K562 (cell line): ENCODE results near the gene RPL39L. TPM values are rescaled to one million over a fixed set of nuclear protein-coding genes. Genes with fewer than 3 reads are reported as not detected.

ENCODE experiments used
- ATAC-seq: fragments of 200-7000 bp; cut with Tn5 transposase; 3 replicates; pipeline ENCODE4 v1.9.1; 2020; ENCODE audit warnings: moderate library complexity
- BruUV-seq: library from RNA; stranded (reverse); fragments of 400-500 nt; replicated peaks from 2 replicates; lab custom pipeline; 2021; lab: Mats Ljungman, UMichigan
- CTCF ChIA-PET: fragments of 300-600 bp; formaldehyde crosslinking; extraction: SDS; loops from one replicate; lab custom pipeline; 2021; ENCODE audit warnings: low intra/inter-chr PET ratio; lab: Yijun Ruan, JAX
- POLR2A ChIA-PET: fragments of 300-600, 350-650 bp; sonication (Branson Sonifier 250); formaldehyde crosslinking; extraction: SDS; loops from one replicate; lab custom pipeline; 2021; ENCODE audit warnings: antibody characterized with exemption, inconsistent platforms; lab: Yijun Ruan, JAX
- DNase-seq, 4 experiments: peaks; one replicate each; pipeline versions ENCODE4 v3.0.0 to v3.0.0-alpha.2; 2011 to 2018; ENCODE audit warnings: low spot score in 3 of 4, mixed read lengths in 3 of 4; ENCODE audit errors: extremely low read depth in 1 of 4
- FAIRE-seq: peaks from 2 replicates; lab custom pipeline; 2011; peaks lifted over from hg19 to GRCh38; lab: Jason Lieb, UNC
- H2AFZ ChIP-seq: 2 replicates; pipeline ENCODE4 v1.6.0; 2011; ENCODE audit warnings: low read depth, low read length, control low read depth, inconsistent platforms
- H3K27ac ChIP-seq: fragments of 200-600 bp; 3 replicates; pipeline ENCODE4 v1.8.0; 2011; ENCODE audit warnings: low read depth, mild to moderate bottlenecking, control low read depth, inconsistent platforms, low read length, moderate library complexity, mixed read lengths; ENCODE audit errors: extremely low read depth
- H3K27me3 ChIP-seq, 2 experiments: fragments of 300-600 bp in 1 of 2; 2 replicates in 1 of 2; 3 replicates in 1 of 2; pipeline versions ENCODE4 v1.6.0 to v1.8.0; 2011; ENCODE audit warnings: inconsistent platforms in 2 of 2, low read length in 2 of 2, mild to moderate bottlenecking in 1 of 2, mixed read lengths in 1 of 2, moderate library complexity in 1 of 2; ENCODE audit not compliant: control insufficient read depth in 2 of 2, insufficient read depth in 2 of 2
- H3K36me3 ChIP-seq: fragments of 300-600 bp; 3 replicates; pipeline ENCODE4 v1.8.0; 2011; ENCODE audit warnings: mild to moderate bottlenecking, low read length, inconsistent platforms; ENCODE audit not compliant: control insufficient read depth, insufficient read depth
- H3K4me1 ChIP-seq, 2 experiments: fragments of 200-600 bp in 1 of 2; replicated peaks in 1 of 2; 2 replicates in 1 of 2; 3 replicates in 1 of 2; pipeline versions ENCODE4 v1.5.1 to v1.8.0; 2011; ENCODE audit warnings: inconsistent platforms in 2 of 2, low read length in 2 of 2, mild to moderate bottlenecking in 1 of 2, mixed read lengths in 1 of 2, moderate library complexity in 1 of 2; ENCODE audit not compliant: control insufficient read depth in 2 of 2, insufficient read depth in 2 of 2
- H3K4me2 ChIP-seq: 2 replicates; pipeline ENCODE4 v1.6.1; 2011; ENCODE audit warnings: low read length, control low read depth, inconsistent platforms, mixed read lengths; ENCODE audit not compliant: insufficient read depth
- H3K4me3 ChIP-seq: fragments of 200-600 bp; sonication (generic), shearing (Covaris generic); 2 replicates; pipeline ENCODE4 v1.5.1; 2016; ENCODE audit warnings: control low read depth, inconsistent platforms
- H3K79me2 ChIP-seq: fragments of 200-600 bp; 3 replicates; pipeline ENCODE4 v1.8.0; 2011; ENCODE audit warnings: low read length, inconsistent platforms; ENCODE audit not compliant: control insufficient read depth, insufficient read depth
- H3K9ac ChIP-seq, 2 experiments: 2 replicates each; pipeline versions ENCODE4 v1.6.0 to v1.6.1; 2011; ENCODE audit warnings: low read depth in 2 of 2, low read length in 2 of 2, control low read depth in 1 of 2, inconsistent platforms in 1 of 2, mild to moderate bottlenecking in 1 of 2, mixed read lengths in 1 of 2; ENCODE audit not compliant: insufficient read depth in 1 of 2
- H3K9me1 ChIP-seq: one replicate; pipeline ENCODE4 v1.6.0; 2011; ENCODE audit warnings: inconsistent platforms, mild to moderate bottlenecking, low read length, moderate library complexity; ENCODE audit not compliant: control insufficient read depth, insufficient read depth
- H3K9me3 ChIP-seq: replicated peaks from 2 replicates; pipeline ENCODE4 v1.5.1; 2011; ENCODE audit warnings: low read depth, low read length, inconsistent platforms; ENCODE audit not compliant: control insufficient read depth, insufficient read depth
- H4K20me1 ChIP-seq: replicated peaks from 2 replicates; pipeline ENCODE4 v1.6.1; 2011; ENCODE audit warnings: low read length, inconsistent platforms, mixed read lengths; ENCODE audit not compliant: control insufficient read depth, insufficient read depth
- CAMTA2 ChIP-seq: fragments of 250-450 bp; sonication (Bioruptor Pico); conservative IDR thresholded peaks from 2 replicates; pipeline ENCODE4 v1.5.1; 2022
- GATAD2B ChIP-seq: fragments of 450-650 bp; IDR thresholded peaks from 2 replicates; pipeline ENCODE4 v1.6.1; 2017; ENCODE audit warnings: mild to moderate bottlenecking, borderline replicate concordance
- POLR2AphosphoS2 ChIP-seq: IDR thresholded peaks from 2 replicates; pipeline ENCODE4 v1.6.1; 2012; ENCODE audit warnings: low read length, improper control_type of control experiment
- SRSF1 ChIP-seq: fragments of 200-400 bp; formaldehyde crosslinking; IDR thresholded peaks from 2 replicates; pipeline ENCODE4 v1.6.1; 2017; ENCODE audit warnings: mild to moderate bottlenecking, low read depth, low read length, moderate library complexity
- SRSF9 ChIP-seq: fragments of 200-400 bp; formaldehyde crosslinking; IDR thresholded peaks from 2 replicates; pipeline ENCODE4 v1.6.1; 2017; ENCODE audit warnings: low read depth, low read length, borderline replicate concordance
- ZFP30 ChIP-seq: fragments of 250-450 bp; sonication (Bioruptor Pico); IDR thresholded peaks from 2 replicates; pipeline ENCODE4 v1.8.0; 2022; ENCODE audit warnings: moderate library complexity, mild to moderate bottlenecking, inconsistent platforms, borderline replicate concordance
- WGBS: fragments of 100-300 bp; shearing (Covaris generic); methylation state at CpG from one replicate; pipeline ENCODE4 v1.1.6; 2016; ENCODE audit warnings: low coverage, mixed read lengths; ENCODE audit not compliant: insufficient coverage; ENCODE audit errors: missing lambda C conversion rate; 5-methylcytosine and 5-hydroxymethylcytosine counted together
- in situ Hi-C: fragments of 300-500 bp; cut with MboI; formaldehyde crosslinking; loops from 4 replicates; pipeline ENCODE4 v1.15.0; 2018; ENCODE audit warnings: inconsistent platforms, mixed read lengths
- intact Hi-C: fragments of 100-400 bp; cut with micrococcal nuclease; formaldehyde crosslinking; loops from 2 replicates; pipeline ENCODE4 v1.14.2; 2022
- polyA plus RNA-seq, 8 experiments: library from polyadenylated mRNA; depleted of rRNA in 4 of 8; stranded (reverse) in 5 of 8; unstranded in 3 of 8; fragments of >200 nt; fragmentation: Nextera tagmentation in 2 of 8; fragmentation: Illumina TruSeq in 1 of 8; extraction: Ambion mirVana in 2 of 8; extraction: Trizol in 1 of 8; gene quantifications; 2 replicates each; pipeline versions ENCODE4 v1.2.1 to v1.2.3, GENCODE V29; 2011 to 2014; ENCODE audit warnings: inconsistent platforms in 1 of 8, missing spikeins in 1 of 8
- total RNA-seq, 7 experiments: library from RNA; depleted of rRNA in 6 of 7; stranded (reverse); fragments of >200 nt in 6 of 7; fragmentation: Illumina TruSeq in 2 of 7; extraction: Trizol in 2 of 7; gene quantifications; 2 replicates each; pipeline versions ENCODE4 v1.2.1 to v1.2.3, GENCODE V29; 2011 to 2021; ENCODE audit warnings: low replicate concordance in 1 of 7
- TF ChIP-seq, protein P1 (sequence below): sonication (generic); formaldehyde crosslinking; IDR thresholded peaks from 2 replicates; pipeline ENCODE4 v1.9.0; 2022; ENCODE audit warnings: mild to moderate bottlenecking, missing genetic modification reagents
- TF ChIP-seq, protein P2 (sequence below): fragments of 250-450 bp; sonication (Bioruptor Pico); IDR thresholded peaks from 2 replicates; pipeline ENCODE4 v1.8.0; 2022; ENCODE audit warnings: inconsistent platforms, mild to moderate bottlenecking, moderate library complexity, borderline replicate concordance
- TF ChIP-seq, protein P3 (sequence below): fragments of 250-450 bp; sonication (Bioruptor Pico); IDR thresholded peaks from 2 replicates; pipeline ENCODE4 v1.6.1; 2021; ENCODE audit warnings: mild to moderate bottlenecking
- TF ChIP-seq, protein P4 (sequence below), 2 experiments: fragments of 450-650 bp; IDR thresholded peaks; 2 replicates each; pipeline ENCODE4 v1.6.1; 2016; ENCODE audit warnings: mild to moderate bottlenecking in 2 of 2, borderline replicate concordance in 1 of 2, low read depth in 1 of 2, moderate library complexity in 1 of 2

Gene RPL39L
- total and polyA plus RNA-seq, 9 of the 15 experiments (the other 6 are each of a cell fraction or from before 2014, with no cell fraction given): 15.0 to 122 (median 45.5) TPM

DNA sequence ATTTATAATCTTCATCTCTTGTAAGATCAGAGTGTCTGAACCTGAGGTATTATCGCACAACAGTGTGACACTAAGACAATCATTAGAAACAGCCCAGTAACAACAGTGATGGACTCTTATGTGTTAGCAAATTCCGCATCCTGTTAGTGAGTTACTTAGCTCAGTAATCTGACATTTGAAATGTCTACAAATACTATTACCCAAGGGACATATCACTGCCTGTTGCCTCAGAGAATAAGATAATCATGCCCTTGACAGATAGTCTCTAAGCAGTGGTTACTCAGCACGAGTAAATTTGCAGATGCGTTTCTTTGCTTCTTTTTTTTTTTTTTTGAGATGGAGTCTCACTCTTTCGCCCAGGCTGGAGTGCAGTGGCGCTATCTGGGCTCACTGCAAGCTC, 44.6 kb upstream of the RPL39L start:
- no peak for ATAC-seq

More for the DNA sequence above, 44.6 kb upstream of the RPL39L start:
- H3K9ac ChIP-seq: no peak overlapping the region
- H3K4me3 ChIP-seq: no peak overlapping the region
- ChIA-PET CTCF (no interaction called here), POLR2A (interaction anchor here (0.9 to 1.4 kb wide), 2 partner anchors 13 to 21 kb away, joined by 3 read pairs; partner anchors contain the start of gene RTP1)
- H3K9me1 ChIP-seq: no peaks in the 10 kb centered on the region
- no peak for DNase-seq
- no peaks in the 10 kb centered on the region for H3K9me3 ChIP-seq
- peaks cover 3 to 15% of the 10 kb centered on the region in 2 experiments; a peak in 3 of 5 replicates for H3K4me1 ChIP-seq
- 17% methylated on average over 4 of the region's 6 CpGs for WGBS
- TF ChIP-seq, protein P1, sequence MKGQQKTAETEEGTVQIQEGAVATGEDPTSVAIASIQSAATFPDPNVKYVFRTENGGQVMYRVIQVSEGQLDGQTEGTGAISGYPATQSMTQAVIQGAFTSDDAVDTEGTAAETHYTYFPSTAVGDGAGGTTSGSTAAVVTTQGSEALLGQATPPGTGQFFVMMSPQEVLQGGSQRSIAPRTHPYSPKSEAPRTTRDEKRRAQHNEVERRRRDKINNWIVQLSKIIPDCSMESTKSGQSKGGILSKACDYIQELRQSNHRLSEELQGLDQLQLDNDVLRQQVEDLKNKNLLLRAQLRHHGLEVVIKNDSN: no peak
- TF ChIP-seq ZFP30: no peak
- TF ChIP-seq GATAD2B: no peak
- TF ChIP-seq, protein P2, sequence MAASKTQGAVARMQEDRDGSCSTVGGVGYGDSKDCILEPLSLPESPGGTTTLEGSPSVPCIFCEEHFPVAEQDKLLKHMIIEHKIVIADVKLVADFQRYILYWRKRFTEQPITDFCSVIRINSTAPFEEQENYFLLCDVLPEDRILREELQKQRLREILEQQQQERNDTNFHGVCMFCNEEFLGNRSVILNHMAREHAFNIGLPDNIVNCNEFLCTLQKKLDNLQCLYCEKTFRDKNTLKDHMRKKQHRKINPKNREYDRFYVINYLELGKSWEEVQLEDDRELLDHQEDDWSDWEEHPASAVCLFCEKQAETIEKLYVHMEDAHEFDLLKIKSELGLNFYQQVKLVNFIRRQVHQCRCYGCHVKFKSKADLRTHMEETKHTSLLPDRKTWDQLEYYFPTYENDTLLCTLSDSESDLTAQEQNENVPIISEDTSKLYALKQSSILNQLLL (CRISPR knock-in tag): no peak
- TF ChIP-seq, protein P3, sequence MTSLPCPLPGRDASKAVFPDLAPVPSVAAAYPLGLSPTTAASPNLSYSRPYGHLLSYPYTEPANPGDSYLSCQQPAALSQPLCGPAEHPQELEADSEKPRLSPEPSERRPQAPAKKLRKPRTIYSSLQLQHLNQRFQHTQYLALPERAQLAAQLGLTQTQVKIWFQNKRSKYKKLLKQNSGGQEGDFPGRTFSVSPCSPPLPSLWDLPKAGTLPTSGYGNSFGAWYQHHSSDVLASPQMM (CRISPR knock-in tag): no peak
- TF ChIP-seq SRSF9: no peak
- no peak for TF ChIP-seq POLR2AphosphoS2
- TF ChIP-seq, protein P4, sequence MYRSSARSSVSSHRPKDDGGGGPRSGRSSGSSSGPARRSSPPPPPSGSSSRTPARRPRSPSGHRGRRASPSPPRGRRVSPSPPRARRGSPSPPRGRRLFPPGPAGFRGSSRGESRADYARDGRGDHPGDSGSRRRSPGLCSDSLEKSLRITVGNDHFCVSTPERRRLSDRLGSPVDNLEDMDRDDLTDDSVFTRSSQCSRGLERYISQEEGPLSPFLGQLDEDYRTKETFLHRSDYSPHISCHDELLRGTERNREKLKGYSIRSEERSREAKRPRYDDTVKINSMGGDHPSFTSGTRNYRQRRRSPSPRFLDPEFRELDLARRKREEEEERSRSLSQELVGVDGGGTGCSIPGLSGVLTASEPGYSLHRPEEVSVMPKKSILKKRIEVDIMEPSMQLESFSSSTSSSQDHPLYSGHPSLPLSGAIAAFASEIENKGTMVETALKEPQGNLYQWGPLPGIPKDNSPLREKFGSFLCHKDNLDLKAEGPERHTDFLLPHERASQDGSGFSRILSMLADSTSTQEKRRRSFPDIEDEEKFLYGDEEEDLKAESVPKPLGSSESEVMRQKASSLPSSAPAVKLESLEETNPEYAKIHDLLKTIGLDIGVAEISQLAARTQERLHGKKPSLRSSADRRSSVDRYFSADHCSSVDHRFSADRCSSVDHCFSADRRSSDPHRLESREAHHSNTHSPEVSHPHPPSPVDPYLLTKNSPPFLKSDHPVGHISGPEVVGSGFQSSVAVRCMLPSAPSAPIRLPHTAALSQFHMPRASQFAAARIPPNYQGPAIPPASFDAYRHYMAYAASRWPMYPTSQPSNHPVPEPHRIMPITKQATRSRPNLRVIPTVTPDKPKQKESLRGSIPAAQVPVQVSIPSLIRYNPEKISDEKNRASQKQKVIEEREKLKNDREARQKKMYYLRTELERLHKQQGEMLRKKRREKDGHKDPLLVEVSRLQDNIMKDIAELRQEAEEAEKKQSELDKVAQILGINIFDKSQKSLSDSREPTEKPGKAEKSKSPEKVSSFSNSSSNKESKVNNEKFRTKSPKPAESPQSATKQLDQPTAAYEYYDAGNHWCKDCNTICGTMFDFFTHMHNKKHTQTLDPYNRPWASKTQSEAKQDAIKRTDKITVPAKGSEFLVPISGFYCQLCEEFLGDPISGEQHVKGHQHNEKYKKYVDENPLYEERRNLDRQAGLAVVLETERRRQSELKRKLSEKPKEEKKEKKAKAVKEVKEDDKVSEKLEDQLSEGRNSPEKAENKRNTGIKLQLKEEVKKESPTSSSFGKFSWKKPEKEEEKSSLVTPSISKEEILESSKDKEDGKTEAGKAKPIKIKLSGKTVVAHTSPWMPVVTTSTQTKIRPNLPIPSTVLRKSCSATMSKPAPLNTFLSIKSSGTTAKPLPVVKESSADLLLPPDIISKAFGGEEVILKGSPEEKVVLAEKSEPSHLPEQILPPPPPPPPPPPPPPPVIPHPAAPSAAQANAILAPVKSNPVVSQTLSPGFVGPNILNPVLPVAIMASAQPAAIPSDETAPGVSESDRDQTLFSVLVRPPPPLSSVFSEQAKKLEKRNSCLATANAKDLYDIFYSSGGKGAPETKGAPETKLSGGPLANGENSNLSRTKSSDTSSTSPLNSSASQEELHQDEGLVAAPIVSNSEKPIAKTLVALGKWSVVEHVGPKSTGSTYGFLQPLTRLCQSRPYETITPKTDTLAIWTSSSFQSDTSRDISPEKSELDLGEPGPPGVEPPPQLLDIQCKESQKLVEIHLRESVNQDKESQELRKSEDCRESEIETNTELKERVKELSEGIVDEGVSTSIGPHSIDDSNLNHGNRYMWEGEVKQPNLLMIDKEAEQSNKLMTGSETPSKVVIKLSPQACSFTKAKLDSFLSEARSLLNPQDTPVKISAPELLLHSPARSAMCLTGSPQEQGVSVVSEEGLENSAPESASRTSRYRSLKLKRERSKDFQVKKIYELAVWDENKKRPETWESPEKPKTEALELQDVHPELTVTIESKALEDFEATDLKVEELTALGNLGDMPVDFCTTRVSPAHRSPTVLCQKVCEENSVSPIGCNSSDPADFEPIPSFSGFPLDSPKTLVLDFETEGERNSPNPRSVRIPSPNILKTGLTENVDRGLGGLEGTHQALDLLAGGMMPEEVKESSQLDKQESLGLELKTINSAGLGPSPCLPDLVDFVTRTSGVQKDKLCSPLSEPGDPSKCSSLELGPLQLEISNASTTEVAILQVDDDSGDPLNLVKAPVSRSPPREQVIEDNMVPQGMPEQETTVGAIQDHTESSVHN (IDR thresholded peaks at IDR 0.05; ENCODE audit: borderline replicate concordance in 1 of 2, low read depth in 1 of 2): no peak
- TF ChIP-seq CAMTA2 (CRISPR knock-in tag): no peak
- TF ChIP-seq SRSF1: no peak
- H3K36me3 ChIP-seq: no peaks in the 10 kb centered on the region
- FAIRE-seq: no peak
- no peaks in the 10 kb centered on the region for H4K20me1 ChIP-seq
- H3K27ac ChIP-seq: no peak overlapping the region
- no peaks in the 10 kb centered on the region for H3K79me2 ChIP-seq
- no peak overlapping the region for H2AFZ ChIP-seq
- no TSS peak for BruUV-seq
- intact Hi-C loops (no loop called here), in situ Hi-C loops (no loop called here)
- no peak overlapping the region for H3K4me2 ChIP-seq
- H3K27me3 ChIP-seq: peaks cover 10 to 15% of the 10 kb centered on the region in 2 experiments; a peak in 3 of 5 replicates
